GM19240 (cell line): ENCODE measurements around the gene MARCKSL1.
"Not testable (repeated sequence)": the region's sequence is repeated elsewhere in the genome, so short reads cannot be mapped to it uniquely, and the experiment has no call there.

Source experiments
- DNase-seq: peaks from one replicate; pipeline ENCODE4 v3.0.0; 2011; ENCODE audit warnings: low spot score; ENCODE audit not compliant: insufficient read length

MARCKSL1 gene, protein sequence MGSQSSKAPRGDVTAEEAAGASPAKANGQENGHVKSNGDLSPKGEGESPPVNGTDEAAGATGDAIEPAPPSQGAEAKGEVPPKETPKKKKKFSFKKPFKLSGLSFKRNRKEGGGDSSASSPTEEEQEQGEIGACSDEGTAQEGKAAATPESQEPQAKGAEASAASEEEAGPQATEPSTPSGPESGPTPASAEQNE

DNA sequence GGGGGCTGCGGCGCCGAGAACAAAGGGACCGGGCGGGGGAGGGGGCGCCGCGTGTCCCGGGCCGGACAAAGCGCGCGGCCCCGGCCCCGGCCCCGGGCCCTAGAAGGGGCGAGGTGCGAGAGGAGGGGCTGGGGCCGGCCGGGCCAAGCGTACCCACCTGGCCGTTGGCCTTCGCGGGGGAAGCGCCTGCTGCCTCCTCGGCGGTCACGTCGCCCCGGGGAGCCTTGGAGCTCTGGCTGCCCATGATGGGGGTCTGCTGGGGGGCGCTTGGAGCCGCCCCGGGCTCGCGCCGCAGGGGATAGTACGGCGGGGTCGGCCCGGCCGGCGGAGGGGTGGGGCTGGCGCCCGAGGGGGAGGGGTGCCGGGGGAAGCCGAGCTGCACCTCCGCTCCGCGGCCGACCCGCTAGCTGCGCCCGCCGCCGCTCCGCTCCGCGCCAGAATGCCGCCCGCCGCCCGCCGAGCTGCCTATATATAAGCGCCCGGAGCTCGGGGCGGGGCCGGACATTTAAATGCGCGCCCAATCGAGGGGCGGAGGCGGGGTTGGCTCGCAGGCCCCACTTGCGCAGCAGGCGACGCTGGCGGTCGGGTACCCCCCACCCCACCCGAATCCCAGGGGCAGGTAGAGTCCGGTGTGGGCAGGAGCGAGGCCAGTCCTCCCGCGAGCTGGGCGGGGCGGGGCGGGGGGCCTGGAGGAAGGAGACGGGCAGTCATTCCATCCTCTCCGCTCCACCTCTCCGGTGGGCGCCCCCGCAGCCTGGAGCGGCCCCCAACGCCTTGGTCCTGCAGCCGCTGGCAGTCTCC, at the start of gene MARCKSL1:
Gene MARCKSL1 (minus strand): TSS at position 444 of the 801 bp plus-strand sequence. CDS start 200 bp downstream, at position 244.
- peak; percentile 58 for DNase-seq

DNA sequence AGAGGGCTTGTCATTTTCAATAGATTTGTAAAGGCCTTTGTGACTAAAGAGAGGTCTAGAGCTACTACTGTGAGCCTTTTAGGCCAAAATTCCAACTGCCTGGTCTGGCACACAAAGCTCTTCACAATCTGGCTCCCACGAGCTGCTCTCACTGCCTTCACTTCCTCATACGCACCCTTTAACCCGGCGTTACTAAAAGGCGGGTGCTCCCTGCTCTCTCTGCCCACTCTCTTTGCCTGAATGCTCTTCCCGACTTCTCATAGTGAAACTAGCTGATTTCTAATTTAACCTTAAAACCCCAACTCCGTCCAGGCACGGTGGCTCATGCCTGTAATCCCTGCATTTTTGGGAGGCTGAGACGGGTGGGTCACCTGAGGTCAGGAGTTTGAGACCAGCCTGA, 44.0 kb upstream of the MARCKSL1 start:
- DNase-seq, result no peak

DNA sequence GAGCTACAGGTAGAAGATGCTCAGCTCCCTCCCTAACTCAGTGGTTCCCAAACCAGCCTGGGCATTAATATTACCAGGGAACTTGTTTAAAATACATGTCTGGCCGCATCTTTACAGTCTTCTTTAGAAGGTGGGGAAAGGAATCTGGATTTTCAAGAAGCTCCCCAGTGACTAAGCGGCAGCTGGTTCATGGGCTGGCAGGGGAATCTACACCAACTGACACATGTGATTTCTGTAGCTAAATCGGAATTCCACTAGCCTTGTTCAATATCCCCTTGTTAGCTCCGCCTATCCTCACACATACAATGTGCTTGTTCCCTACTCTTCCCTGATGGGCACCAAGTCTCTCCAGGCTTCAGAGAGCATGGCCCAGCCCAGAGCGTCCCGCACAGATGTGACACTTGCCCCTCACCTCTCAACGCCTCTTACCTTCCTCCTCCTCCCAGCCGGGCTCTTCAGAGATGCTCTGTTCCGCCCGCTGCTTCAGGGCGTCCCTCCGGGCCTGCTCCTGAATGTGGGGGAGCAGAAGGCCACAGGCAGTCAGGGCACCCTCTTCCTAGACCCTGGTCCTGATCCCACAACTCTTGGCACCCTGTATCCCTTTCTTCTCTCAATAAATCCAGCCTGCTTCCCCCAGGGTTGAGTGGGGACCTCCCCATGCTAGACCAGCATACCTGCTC, 41.6 kb upstream of the MARCKSL1 start:
- DNase-seq, result no peak

DNA sequence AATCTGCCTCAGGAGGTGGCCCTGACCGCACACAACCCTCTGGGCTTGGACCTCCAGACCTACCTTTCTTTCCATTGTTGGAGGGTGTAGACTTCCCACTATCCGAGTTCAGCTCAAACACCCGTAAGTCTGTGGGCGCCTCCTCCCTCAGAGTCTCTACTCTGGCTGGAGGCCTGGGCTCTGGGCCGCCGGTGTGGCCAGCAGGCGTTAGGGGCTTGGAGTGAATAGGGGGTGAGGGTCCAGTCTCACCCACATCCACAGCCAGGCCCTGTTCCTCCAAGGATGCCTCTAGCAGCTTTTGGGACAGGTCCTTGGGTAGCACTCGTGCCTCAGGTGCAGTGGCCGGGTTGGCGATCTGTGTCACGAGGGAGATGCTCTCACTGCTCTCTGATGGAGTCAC, 40.2 kb upstream of the MARCKSL1 start:
- no peak for DNase-seq

DNA sequence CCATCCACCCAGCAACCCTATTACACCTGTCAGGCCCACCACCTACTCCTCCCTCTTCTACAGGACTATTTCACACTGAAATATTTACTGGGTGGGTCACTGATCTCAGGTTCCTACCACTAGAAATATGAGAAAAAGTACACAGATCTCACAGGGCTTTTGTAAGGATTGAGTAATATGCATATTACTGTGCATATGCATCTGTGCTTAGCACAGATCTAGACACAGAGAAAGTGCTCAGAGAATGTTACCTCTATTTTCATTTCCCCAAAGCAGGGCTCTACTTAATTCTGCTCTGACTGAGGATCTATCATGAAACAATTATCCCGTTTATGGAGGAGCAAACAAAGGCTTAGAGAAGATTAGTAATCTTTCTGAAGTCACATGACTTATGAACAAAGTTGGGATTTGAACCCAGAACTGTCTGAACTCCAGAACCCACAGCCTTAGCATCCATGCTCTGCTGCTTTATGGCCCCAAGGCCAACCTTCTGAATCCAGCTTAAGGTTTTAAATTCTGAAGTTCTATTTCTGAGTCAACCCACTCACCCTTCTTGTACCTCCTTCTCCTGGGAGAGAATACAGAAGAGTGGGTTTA, 38.1 kb upstream of the MARCKSL1 start:
- DNase-seq, result no peak

DNA sequence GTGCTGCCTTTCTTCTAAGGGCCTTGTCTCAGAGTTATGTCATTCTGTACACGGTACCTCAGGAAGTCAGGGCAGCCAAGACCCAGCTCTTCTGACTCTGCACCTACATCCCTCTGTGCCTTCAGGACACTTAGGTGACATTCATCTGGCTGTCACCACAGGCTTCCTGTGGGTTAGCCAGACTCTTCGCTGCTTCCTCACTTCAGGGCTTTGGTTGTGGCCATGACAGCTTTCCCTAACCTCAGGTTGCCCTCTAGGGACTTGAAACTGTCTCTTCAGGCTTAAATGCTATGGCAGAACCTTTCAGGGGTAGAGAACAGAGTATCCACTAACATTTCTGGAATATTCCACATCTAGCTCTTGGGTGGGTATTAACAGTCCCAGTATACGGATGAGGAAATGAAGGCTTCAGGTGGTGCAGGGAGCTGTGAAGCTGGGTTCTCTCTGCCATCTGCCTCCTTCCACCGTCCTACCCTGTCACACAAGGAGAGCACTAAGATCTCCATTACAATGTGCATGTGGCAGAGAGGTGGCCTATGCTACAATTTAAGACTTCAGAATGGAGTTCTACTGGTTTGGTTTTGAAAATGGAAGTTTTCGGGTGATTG, 36.2 kb upstream of the MARCKSL1 start:
- DNase-seq, result no peak

DNA sequence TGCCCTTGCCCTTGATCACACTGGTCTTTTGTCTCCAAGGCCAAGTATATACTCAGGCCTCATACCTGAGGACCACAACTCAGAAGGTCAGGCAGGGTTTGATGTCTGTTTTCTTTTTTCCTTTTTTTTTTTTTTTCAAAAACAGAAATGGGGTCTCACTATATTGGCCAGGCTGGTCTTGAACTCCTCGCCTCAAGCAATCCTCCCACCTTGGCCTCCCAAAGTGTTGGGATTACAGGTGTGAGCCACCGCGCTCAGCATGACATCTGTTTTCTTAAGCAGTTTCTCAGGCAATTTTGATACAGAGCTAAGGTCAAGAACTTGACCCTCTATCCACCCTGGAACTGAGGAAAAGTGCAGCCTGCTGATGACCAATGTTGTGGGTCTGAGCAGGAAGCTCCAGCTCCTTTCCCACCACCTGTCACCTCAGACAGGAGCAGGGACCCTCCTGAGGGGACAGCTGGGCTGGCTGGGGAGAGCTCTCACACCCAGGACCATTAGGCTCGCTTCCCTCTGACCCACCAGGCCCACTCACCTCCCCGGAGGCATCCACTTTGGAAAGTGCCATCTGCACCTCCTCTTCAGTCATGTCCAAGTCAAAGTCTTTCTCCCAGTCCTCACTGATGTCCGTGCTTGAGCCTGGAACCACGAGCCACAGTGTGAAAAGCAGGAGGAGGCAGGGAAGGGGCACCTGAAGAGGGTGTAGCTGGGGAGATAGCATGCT, 32.0 kb upstream of the MARCKSL1 start:
- no peak for DNase-seq

DNA sequence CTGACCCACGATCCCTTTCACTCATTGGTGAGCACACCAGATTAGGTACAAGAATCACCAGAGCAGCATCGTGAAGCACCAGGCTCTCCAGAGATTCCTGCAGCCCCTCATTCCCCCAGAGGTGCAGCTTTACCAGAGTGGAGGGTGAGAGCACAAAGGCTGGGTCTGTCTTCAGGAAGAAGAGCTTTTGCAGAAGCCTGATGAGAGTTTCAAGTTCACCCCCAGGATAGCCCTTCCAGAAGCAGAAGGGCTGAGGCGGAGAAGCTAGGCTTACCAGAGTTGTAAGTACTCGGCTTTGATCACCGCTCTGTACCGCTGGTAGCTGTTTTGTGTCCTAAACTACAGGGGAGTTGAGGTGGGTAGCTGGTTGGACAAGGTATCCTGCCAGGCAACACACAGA, 29.4 kb upstream of the MARCKSL1 start:
- DNase-seq, result no peak

DNA sequence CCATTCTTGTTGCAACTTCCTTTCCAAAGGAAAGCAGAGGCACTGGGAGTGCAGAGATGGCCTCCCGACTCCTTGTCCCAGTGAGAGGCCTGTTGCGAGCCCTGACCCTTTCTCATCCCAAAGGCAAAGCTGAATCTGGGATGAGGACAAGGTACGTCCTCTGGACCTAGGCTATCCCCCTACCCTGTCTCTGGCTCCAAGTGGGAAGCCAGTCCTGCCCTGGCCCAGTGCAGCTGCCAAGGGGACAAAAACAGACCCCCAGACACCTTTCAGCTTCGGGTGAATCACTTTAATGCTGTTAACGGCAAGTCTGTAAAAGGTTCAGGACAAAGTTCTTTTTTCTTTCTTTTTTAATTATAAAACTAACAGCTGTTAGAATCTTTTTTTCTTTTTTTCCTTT, 28.8 kb upstream of the MARCKSL1 start:
- no peak for DNase-seq

DNA sequence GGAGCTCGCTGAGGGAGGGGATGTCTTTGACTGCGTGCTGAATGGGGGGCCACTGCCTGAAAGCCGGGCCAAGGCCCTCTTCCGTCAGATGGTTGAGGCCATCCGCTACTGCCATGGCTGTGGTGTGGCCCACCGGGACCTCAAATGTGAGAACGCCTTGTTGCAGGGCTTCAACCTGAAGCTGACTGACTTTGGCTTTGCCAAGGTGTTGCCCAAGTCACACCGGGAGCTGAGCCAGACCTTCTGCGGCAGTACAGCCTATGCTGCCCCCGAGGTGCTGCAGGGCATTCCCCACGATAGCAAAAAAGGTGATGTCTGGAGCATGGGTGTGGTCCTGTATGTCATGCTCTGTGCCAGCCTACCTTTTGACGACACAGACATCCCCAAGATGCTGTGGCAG, 27.7 kb upstream of the MARCKSL1 start:
- no peak for DNase-seq

DNA sequence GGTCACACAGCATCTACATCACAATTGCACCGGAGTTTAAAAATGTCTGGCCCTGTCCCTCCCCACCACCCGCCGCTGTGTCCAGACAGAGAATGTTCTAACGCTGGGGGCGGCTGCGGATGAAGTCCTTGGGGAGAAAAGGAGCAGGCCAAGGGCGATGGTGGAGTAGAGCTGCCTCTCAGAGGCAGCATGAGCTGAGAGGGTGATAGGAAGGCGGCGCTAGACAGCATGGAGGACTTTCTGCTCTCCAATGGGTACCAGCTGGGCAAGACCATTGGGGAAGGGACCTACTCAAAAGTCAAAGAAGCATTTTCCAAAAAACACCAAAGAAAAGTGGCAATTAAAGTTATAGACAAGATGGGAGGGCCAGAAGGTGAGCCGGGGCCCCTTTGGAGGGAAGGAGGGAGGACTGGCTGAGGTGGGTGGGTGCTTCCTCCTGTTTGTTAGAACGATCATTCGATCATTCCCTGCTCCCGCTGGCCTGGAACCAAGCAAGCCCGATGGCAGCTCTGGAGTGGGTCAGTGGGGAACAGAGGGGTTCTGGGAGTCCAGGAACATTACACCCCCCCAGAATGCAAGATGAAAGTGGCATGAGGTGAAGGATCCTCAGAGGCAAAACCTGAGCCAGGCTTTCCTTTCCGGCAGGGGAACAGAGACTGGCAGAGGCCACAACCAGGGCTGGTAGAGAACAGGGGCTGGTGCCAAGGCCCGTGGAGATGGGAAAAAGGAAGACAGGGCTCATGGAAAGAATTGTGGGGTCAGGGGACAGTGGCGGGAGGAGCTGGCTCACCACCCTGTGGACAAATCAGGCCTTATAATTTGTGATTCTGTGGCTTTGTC, 26.7 kb upstream of the MARCKSL1 start, which contains the start of the genes FAM229A and TSSK3:
Gene FAM229A (minus strand): TSS at position 12 of the 840 bp plus-strand sequence. CDS start 394 bp downstream, outside the sequence.
Gene TSSK3 (plus strand): TSS at position 66 of the 840 bp plus-strand sequence. CDS start 163 bp downstream, at position 229.
- DNase-seq, result no peak

DNA sequence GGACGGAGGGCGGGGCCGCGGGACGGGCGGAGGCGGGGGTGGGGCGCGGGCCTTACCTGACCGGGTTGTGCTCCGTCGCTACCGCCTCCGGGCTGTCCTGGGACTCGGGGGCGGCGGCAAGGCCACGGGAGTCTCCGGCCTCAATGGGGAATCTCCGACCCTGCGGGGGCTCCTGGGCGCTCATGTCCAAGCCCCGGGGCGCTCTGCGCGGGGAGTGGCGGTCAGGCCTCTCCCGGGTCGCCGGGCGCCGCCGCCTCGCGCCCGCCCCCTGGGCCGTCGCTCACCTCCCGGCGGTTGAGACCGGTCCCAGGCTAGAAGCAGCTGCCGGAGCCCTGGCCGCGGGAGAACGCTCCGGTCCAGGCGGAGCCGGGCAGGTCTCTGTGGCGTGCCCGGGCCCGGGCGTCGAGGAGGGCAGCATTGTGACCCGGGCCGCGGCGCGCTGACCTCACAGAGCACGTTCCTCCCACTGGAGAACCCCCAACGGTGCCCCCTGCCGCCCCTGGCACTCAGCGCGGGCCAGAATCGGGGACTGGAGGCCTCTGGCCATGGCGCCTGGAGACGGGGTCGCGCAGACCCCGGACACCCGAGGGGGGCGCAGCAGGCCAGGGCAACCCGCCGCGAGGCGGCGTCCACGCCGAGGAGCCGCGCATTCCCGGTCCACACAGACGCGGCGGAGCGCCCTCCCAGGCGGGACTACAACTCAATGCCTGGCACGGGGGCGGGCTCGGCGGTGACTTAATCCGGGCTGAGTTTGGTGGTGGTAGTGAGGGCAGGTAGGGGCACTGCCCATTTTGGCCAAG, 25.8 kb upstream of the MARCKSL1 start:
- no peak for DNase-seq

DNA sequence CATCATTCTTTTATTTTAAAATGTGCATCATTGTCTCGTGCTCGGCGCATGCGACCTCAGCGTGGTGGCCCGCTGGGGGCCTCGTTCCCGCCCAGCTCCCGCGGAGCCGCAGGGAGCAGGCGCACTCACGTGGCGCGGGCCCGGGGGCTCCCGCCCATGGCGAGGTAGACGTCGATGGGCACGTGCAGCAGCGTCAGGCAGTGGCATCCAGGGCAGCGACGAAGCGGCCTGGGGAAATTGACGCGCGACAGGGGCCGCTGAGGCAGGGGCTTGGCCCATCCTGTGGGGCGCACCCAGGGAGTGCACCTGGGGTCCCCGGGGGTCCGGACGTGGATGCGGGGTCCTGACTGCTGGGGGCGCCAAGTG, 25.3 kb upstream of the MARCKSL1 start:
- no peak for DNase-seq

DNA sequence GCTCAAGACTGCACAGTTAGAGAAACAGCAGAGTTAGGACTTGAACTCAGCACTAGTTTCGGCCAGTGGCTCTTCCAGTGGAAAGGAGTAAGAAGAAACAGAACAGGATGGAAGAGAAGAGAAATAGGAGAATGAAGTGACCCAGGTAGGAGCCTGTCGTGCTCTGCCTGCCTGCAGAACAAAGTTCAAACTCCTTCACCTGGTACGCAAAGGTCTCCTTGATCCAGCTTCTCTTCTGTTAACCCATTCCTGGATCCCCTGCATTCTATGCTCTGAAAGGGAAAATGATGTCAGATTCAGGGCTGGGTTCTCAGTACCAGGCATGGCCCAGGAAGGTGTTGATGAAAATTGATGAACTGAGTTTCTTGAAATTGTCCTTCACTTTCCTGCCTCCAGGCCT, 22.4 kb upstream of the MARCKSL1 start:
- DNase-seq, result no peak

DNA sequence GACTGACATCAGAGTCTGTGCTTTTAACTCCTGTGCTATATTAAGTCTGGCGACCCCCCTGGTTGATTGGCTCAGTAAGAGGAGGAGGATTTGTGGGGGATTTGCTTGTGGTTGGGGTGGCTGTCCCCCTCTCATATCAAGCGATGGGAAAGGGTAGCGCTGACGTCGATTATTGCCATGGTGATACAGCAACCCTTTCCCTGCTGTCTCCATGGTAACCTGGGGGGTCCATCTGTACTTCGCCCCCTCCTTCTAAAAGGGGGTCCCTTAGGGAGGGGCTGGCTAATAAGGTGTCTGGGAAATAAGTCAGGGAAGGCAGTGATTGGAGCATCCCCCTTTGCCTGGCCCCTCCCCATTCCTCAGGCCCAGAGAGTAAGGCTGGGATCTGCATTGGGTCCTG, 21.6 kb upstream of the MARCKSL1 start:
- no peak for DNase-seq

DNA sequence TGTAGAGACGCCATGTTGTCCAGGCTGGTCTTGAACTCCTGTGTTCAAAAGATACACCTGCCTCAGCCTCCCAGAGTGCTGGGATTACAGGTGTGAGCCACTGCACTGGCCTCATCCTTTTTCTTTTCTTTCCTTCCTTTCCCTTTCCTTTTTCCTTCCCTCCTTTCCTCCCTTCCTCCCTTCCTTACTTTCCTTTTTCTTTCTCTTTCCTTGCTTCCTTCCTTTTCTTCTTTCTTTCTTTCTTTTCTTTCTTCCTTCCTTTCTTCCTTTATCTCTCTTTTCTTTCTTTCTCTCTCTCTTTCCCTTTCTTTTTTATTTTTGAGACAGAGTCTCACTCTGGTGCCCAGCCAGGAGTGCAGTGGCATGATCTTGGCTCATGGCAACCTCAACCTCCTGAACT, 20.4 kb upstream of the MARCKSL1 start:
- DNase-seq, result no peak

DNA sequence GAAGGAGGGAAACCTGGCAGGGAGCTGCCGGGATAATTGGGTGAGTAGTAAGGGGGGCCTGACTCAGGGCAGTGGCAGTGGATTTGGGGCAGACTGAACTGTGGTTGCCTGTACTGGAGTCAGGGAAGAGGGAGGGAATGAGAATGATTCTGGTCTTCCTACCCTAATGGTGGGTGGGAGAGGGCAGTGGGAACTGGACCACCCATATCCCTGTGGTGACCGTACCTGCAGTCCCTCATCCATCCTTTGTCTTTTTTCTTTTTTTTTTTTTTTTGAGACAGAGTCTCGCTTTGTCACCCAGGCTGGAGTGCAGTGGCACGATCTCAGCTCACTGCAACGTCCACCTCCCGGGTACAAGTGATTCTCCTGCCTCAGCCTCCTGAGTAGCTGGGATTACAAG, 19.7 kb upstream of the MARCKSL1 start:
- DNase-seq, result not testable (repeated sequence)

DNA sequence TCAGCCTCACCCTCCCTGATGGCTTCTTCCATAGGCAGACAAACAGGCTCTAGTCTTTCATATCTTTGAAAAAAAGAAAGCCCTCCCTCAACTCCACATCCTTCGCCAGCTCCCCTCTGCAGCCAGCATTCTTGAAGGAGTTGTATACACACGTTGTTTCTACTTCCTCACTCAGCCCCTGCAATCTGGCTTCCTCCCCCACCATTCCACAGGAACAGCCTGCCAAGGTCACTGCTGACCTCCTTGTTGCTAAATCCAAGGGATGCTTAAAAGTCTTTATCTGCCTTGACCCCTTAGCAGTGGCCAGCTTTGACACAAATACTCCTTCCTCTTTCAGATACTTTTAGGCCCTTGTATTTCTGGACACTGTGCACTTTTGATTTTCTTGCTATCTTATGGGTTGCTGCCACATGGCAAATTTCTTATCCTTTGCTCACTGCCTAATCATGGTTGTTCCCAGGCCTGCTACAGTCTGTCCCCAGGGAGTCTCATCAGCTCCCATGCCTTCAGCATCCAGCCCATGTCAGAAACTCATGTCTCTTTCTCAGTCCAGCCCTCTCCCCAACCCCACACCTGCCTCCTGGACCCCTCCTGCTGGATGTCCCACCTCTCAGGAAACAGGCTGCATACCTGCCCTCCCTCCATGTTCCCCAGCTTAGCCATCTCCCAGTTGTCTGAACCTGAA, 18.0 kb upstream of the MARCKSL1 start:
- no peak for DNase-seq
